WTC11 (cell line): ENCODE measurements around the gene NOP9. TPM values are rescaled to one million over a fixed set of nuclear protein-coding genes. Genes with fewer than 3 reads are reported as not detected.

Experiments
- AFF4 ChIP-seq: sonication (generic); formaldehyde crosslinking; IDR thresholded peaks from 2 replicates; pipeline ENCODE4 v1.8.1; 2023; ENCODE audit warnings: mild to moderate bottlenecking, missing genetic modification reagents, borderline replicate concordance
- CREB1 ChIP-seq: sonication (generic); formaldehyde crosslinking; IDR thresholded peaks from 2 replicates; pipeline ENCODE4 v1.8.0; 2023; ENCODE audit warnings: mild to moderate bottlenecking, missing genetic modification reagents
- CREM ChIP-seq: sonication (generic); formaldehyde crosslinking; IDR thresholded peaks from 2 replicates; pipeline ENCODE4 v1.8.1; 2022; ENCODE audit warnings: mild to moderate bottlenecking, missing genetic modification reagents, moderate library complexity
- CTCF ChIP-seq: fragments of 200-600 bp; IDR thresholded peaks from 2 replicates; pipeline ENCODE4 v1.8.0; 2022; ENCODE audit warnings: antibody characterized with exemption
- ETV6 ChIP-seq: sonication (generic); formaldehyde crosslinking; IDR thresholded peaks from 2 replicates; pipeline ENCODE4 v1.8.1; 2022; ENCODE audit warnings: mild to moderate bottlenecking, missing genetic modification reagents
- FOXP1 ChIP-seq: sonication (generic); formaldehyde crosslinking; IDR thresholded peaks from 2 replicates; pipeline ENCODE4 v1.8.0; 2022; ENCODE audit warnings: missing genetic modification reagents, mild to moderate bottlenecking, moderate library complexity, borderline replicate concordance
- GTF2I ChIP-seq: fragments of 250-450 bp; sonication (Bioruptor Pico); conservative IDR thresholded peaks from 2 replicates; pipeline ENCODE4 v1.4.0; 2021; ENCODE audit warnings: mild to moderate bottlenecking
- JAZF1 ChIP-seq: fragments of 250-450 bp; sonication (Bioruptor Pico); IDR thresholded peaks from 2 replicates; pipeline ENCODE4 v1.9.0; 2021; ENCODE audit warnings: moderate library complexity, mild to moderate bottlenecking, inconsistent platforms
- MYBL2 ChIP-seq: sonication (generic); formaldehyde crosslinking; IDR thresholded peaks from 2 replicates; pipeline ENCODE4 v1.8.1; 2023; ENCODE audit warnings: mild to moderate bottlenecking, moderate library complexity, missing genetic modification reagents
- NR2C2 ChIP-seq: sonication (generic); formaldehyde crosslinking; IDR thresholded peaks from 2 replicates; pipeline ENCODE4 v1.8.0; 2022; ENCODE audit warnings: mild to moderate bottlenecking, missing genetic modification reagents
- PREB ChIP-seq: sonication (generic); formaldehyde crosslinking; IDR thresholded peaks from 2 replicates; pipeline ENCODE4 v1.8.1; 2022; ENCODE audit warnings: mild to moderate bottlenecking, missing genetic modification reagents, moderate library complexity, borderline replicate concordance
- RELA ChIP-seq: sonication (generic); formaldehyde crosslinking; IDR thresholded peaks from 2 replicates; pipeline ENCODE4 v1.8.1; 2022; ENCODE audit warnings: missing genetic modification reagents, mild to moderate bottlenecking, borderline replicate concordance
- SMAD3 ChIP-seq: sonication (generic); formaldehyde crosslinking; IDR thresholded peaks from 2 replicates; pipeline ENCODE4 v1.8.0; 2022; ENCODE audit warnings: missing genetic modification reagents, mild to moderate bottlenecking, borderline replicate concordance
- SMAD4 ChIP-seq: sonication (generic); formaldehyde crosslinking; IDR thresholded peaks from 2 replicates; pipeline ENCODE4 v1.8.0; 2022; ENCODE audit warnings: mild to moderate bottlenecking, missing genetic modification reagents
- SOX15 ChIP-seq: fragments of 250-450 bp; sonication (Bioruptor Pico); IDR thresholded peaks from 2 replicates; pipeline ENCODE4 v1.9.0; 2021; ENCODE audit warnings: mild to moderate bottlenecking
- SP1 ChIP-seq: sonication (generic); formaldehyde crosslinking; conservative IDR thresholded peaks from 2 replicates; pipeline ENCODE4 v1.8.1; 2022; ENCODE audit warnings: missing genetic modification reagents
- TEAD4 ChIP-seq: sonication (generic); formaldehyde crosslinking; IDR thresholded peaks from 2 replicates; pipeline ENCODE4 v1.8.0; 2022; ENCODE audit warnings: mild to moderate bottlenecking, missing genetic modification reagents
- ZNF219 ChIP-seq: sonication (generic); formaldehyde crosslinking; IDR thresholded peaks from 2 replicates; pipeline ENCODE4 v1.8.0; 2023; ENCODE audit warnings: missing genetic modification reagents, mild to moderate bottlenecking, borderline replicate concordance
- ZNF263 ChIP-seq: sonication (generic); formaldehyde crosslinking; IDR thresholded peaks from 2 replicates; pipeline ENCODE4 v1.8.1; 2022; ENCODE audit warnings: low read depth, mild to moderate bottlenecking, moderate library complexity, missing genetic modification reagents
- ZNF396 ChIP-seq: fragments of 250-450 bp; sonication (Bioruptor Pico); IDR thresholded peaks from 2 replicates; pipeline ENCODE4 v1.8.0; 2021; ENCODE audit warnings: mild to moderate bottlenecking, moderate library complexity, borderline replicate concordance
- ZNF416 ChIP-seq: fragments of 250-450 bp; sonication (Bioruptor Pico); IDR thresholded peaks from 2 replicates; pipeline ENCODE4 v1.9.0; 2021; ENCODE audit warnings: mild to moderate bottlenecking, inconsistent platforms
- ZNF423 ChIP-seq: fragments of 250-450 bp; sonication (Bioruptor Pico); IDR thresholded peaks from 2 replicates; pipeline ENCODE4 v2.1.2; 2022; ENCODE audit warnings: mild to moderate bottlenecking, moderate library complexity
- total RNA-seq: library from RNA; stranded (reverse); gene quantifications from 3 replicates; pipeline ENCODE4 v1.2.3, GENCODE V29; 2021
- TF ChIP-seq, protein P1 (sequence below): sonication (generic); formaldehyde crosslinking; IDR thresholded peaks from 2 replicates; pipeline ENCODE4 v1.8.1; 2023; ENCODE audit warnings: mild to moderate bottlenecking, moderate library complexity, missing genetic modification reagents
- TF ChIP-seq, protein P2 (sequence below): fragments of 250-450 bp; sonication (Bioruptor Pico); IDR thresholded peaks from 2 replicates; pipeline ENCODE4 v2.1.2; 2022; ENCODE audit warnings: mild to moderate bottlenecking, moderate library complexity
- TF ChIP-seq, protein P3 (sequence below): sonication (generic); formaldehyde crosslinking; IDR thresholded peaks from 2 replicates; pipeline ENCODE4 v1.8.0; 2022; ENCODE audit warnings: mild to moderate bottlenecking, missing genetic modification reagents
- TF ChIP-seq, protein P4 (sequence below): sonication (generic); formaldehyde crosslinking; IDR thresholded peaks from 2 replicates; pipeline ENCODE4 v1.8.1; 2022; ENCODE audit warnings: missing genetic modification reagents, borderline replicate concordance
- TF ChIP-seq, protein P5 (sequence below): fragments of 250-450 bp; sonication (Bioruptor Pico); IDR thresholded peaks from 2 replicates; pipeline ENCODE4 v1.9.0; 2021; ENCODE audit warnings: moderate library complexity, mild to moderate bottlenecking, inconsistent platforms, borderline replicate concordance

NOP9 gene
- total RNA-seq, 1 experiment from 2014 or later, result 44.4 TPM

DNA sequence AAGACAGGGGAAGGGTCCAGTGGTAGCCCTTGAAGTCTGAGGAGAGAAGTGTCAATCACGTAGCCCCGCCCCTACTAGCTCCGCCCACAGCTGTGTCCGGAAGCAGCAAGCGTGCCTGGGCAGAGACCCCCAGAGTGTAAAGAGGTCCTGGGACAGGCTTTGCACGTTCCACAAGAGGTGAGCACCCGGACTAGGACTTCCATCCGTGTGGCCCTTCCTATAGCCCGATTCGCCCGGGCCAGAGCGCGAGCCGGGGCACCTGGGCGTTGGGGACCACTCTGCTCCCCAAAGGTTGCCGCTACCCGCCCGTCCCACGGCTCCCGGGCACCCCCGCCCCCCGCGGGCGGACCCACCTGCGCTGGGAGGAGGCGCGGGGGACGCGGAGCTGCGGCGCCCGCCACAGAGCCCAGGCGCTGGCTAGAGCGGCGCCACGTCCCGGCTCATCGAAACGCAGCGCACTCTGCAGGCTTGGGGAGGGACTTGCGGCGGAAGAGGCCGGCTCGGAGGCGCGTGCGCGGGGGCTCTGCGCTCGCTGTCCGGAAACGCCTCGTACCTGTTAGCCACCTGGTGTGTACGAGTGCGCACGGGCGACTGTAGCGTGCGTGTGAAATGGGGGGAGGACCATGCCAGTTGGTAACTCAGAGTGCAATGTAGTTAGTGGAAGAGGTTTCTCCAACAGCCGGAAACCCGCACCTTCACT lies 28.4 kb upstream of the NOP9 start, which contains the start of gene RABGGTA (continued):
- TF ChIP-seq SP1, result peak; percentile 92
- TF ChIP-seq CREB1 (CRISPR knock-in tag), result no peak
- TF ChIP-seq JAZF1 (CRISPR knock-in tag), result no peak
- TF ChIP-seq MYBL2 (CRISPR knock-in tag), result peak; percentile 95
- TF ChIP-seq SOX15 (CRISPR knock-in tag), result no peak
- no peak for TF ChIP-seq PREB (CRISPR knock-in tag)
- TF ChIP-seq GTF2I (CRISPR knock-in tag), result no peak
- TF ChIP-seq CREM (CRISPR knock-in tag), result peak; percentile 79
- TF ChIP-seq, protein P1, sequence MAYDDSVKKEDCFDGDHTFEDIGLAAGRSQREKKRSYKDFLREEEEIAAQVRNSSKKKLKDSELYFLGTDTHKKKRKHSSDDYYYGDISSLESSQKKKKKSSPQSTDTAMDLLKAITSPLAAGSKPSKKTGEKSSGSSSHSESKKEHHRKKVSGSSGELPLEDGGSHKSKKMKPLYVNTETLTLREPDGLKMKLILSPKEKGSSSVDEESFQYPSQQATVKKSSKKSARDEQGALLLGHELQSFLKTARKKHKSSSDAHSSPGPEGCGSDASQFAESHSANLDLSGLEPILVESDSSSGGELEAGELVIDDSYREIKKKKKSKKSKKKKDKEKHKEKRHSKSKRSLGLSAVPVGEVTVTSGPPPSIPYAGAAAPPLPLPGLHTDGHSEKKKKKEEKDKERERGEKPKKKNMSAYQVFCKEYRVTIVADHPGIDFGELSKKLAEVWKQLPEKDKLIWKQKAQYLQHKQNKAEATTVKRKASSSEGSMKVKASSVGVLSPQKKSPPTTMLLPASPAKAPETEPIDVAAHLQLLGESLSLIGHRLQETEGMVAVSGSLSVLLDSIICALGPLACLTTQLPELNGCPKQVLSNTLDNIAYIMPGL (CRISPR knock-in tag), result peak; percentile 99
- TF ChIP-seq SMAD3 (CRISPR knock-in tag), result peak; percentile 85; the same call in 1 of the 2 replicates
- peak; percentile 69; the same call in 1 of the 2 replicates for TF ChIP-seq RELA (CRISPR knock-in tag)
- TF ChIP-seq AFF4 (CRISPR knock-in tag), result no peak
- no peak for TF ChIP-seq ZNF416 (CRISPR knock-in tag)
- TF ChIP-seq, protein P2, sequence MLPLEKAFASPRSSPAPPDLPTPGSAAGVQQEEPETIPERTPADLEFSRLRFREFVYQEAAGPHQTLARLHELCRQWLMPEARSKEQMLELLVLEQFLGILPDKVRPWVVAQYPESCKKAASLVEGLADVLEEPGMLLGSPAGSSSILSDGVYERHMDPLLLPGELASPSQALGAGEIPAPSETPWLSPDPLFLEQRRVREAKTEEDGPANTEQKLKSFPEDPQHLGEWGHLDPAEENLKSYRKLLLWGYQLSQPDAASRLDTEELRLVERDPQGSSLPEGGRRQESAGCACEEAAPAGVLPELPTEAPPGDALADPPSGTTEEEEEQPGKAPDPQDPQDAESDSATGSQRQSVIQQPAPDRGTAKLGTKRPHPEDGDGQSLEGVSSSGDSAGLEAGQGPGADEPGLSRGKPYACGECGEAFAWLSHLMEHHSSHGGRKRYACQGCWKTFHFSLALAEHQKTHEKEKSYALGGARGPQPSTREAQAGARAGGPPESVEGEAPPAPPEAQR (CRISPR knock-in tag), result no peak
- no peak for TF ChIP-seq SMAD4
- TF ChIP-seq FOXP1 (CRISPR knock-in tag), result peak; percentile 95
- TF ChIP-seq ZNF219 (CRISPR knock-in tag), result peak; percentile 84; the same call in 1 of the 2 replicates
- TF ChIP-seq, protein P3, sequence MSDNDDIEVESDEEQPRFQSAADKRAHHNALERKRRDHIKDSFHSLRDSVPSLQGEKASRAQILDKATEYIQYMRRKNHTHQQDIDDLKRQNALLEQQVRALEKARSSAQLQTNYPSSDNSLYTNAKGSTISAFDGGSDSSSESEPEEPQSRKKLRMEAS (CRISPR knock-in tag), result peak; percentile 96
- no peak for TF ChIP-seq ZNF396 (CRISPR knock-in tag)
- TF ChIP-seq, protein P4, sequence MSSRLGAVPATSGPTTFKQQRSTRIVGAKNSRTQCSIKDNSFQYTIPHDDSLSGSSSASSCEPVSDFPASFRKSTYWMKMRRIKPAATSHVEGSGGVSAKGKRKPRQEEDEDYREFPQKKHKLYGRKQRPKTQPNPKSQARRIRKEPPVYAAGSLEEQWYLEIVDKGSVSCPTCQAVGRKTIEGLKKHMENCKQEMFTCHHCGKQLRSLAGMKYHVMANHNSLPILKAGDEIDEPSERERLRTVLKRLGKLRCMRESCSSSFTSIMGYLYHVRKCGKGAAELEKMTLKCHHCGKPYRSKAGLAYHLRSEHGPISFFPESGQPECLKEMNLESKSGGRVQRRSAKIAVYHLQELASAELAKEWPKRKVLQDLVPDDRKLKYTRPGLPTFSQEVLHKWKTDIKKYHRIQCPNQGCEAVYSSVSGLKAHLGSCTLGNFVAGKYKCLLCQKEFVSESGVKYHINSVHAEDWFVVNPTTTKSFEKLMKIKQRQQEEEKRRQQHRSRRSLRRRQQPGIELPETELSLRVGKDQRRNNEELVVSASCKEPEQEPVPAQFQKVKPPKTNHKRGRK (CRISPR knock-in tag), result 0 out of 2 replicates have a peak, but pooled peaks have one; percentile 40
- TF ChIP-seq, protein P5, sequence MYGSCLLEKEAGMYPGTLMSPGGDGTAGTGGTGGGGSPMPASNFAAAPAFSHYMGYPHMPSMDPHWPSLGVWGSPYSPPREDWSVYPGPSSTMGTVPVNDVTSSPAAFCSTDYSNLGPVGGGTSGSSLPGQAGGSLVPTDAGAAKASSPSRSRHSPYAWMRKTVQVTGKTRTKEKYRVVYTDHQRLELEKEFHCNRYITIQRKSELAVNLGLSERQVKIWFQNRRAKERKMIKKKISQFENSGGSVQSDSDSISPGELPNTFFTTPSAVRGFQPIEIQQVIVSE (CRISPR knock-in tag), result no peak
- TF ChIP-seq TEAD4 (CRISPR knock-in tag), result no peak
- no peak for TF ChIP-seq NR2C2 (CRISPR knock-in tag)
- TF ChIP-seq ETV6 (CRISPR knock-in tag), result peak; percentile 94
- 0 out of 2 replicates have a peak, but pooled peaks have one; percentile 15 for TF ChIP-seq CTCF
- no peak for TF ChIP-seq ZNF423 (CRISPR knock-in tag)
- 0 out of 2 replicates have a peak, but pooled peaks have one; percentile 25 for TF ChIP-seq ZNF263 (CRISPR knock-in tag)
